ENCODE measurements around the gene SGK2.

Gene SGK2

GRCh38 chr20:43564993-43565757 is 6.3 kb downstream of the SGK2 start:
- no peak for DNase-seq
- H3K4me3 ChIP-seq (ENCODE audit: low read depth, low read length) = no peak overlapping the region
- H3K27me3 ChIP-seq (replicated peaks) = no peaks in the 10 kb centered on the region
- H3K27ac ChIP-seq = no peak overlapping the region
- H3K36me3 ChIP-seq (replicated peaks) = no peaks in the 10 kb centered on the region
- in situ Hi-C loops (cut with HindIII; ENCODE audit: low pct_ligation_motif_present, low sequenced_read_pairs) = no loop called here
- TF ChIP-seq, protein P1, sequence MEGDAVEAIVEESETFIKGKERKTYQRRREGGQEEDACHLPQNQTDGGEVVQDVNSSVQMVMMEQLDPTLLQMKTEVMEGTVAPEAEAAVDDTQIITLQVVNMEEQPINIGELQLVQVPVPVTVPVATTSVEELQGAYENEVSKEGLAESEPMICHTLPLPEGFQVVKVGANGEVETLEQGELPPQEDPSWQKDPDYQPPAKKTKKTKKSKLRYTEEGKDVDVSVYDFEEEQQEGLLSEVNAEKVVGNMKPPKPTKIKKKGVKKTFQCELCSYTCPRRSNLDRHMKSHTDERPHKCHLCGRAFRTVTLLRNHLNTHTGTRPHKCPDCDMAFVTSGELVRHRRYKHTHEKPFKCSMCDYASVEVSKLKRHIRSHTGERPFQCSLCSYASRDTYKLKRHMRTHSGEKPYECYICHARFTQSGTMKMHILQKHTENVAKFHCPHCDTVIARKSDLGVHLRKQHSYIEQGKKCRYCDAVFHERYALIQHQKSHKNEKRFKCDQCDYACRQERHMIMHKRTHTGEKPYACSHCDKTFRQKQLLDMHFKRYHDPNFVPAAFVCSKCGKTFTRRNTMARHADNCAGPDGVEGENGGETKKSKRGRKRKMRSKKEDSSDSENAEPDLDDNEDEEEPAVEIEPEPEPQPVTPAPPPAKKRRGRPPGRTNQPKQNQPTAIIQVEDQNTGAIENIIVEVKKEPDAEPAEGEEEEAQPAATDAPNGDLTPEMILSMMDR (IDR thresholded peaks at IDR 0.05; ENCODE audit: low read depth, low read length, missing control alignments) = no peak

DNA sequence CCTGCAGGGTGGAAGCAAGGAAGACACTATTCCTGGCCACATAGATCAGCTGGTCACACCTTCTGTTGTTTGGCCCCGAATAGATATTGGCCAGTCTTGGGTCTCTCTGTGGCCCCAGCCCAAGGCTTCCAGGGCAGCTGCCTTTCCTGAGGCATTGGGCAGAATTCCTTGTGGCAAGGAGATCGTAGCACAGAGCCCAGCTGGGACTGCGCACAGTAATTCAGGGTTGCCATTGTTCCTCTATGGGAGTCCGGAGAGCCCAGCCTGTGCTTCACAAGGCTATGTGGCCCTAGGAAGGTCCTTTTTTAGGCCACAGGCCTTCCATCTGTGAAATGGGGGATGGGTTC is 6.9 kb downstream of the SGK2 start:
- in situ Hi-C loops (cut with HindIII; ENCODE audit: low pct_ligation_motif_present, low sequenced_read_pairs) = no loop called here
- Histone ChIP-seq H3K4me3 (ENCODE audit: low read depth, low read length) (no peak overlapping the region), H3K27me3 (replicated peaks) (no peaks in the 10 kb centered on the region), H3K27ac (no peak overlapping the region), H3K36me3 (replicated peaks) (no peaks in the 10 kb centered on the region)
- TF ChIP-seq, protein P1 (IDR thresholded peaks at IDR 0.05; ENCODE audit: low read depth, low read length, missing control alignments) = no peak
- no peak for DNase-seq

DNA sequence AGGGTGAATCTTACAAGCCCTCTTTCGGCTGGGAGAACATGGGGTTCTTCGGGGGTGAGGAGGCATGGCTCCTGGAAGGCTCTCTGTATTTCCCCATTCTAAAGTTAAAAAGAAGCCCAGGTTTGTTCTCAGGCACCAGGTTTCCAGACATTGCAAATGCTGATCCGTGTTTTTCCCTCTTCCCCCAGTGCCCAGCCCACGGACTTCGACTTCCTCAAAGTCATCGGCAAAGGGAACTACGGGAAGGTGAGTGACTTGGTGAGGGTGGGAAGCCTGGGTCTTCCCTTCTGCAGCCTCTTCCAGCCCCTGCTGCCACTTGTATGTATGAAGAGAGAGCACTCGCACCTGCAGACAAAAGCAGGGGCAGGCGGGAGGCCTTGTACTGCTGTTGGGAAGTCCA is 8.7 kb downstream of the SGK2 start:
- DNase-seq = no peak
- Histone ChIP-seq H3K27me3 (replicated peaks) (no peaks in the 10 kb centered on the region), H3K4me3 (ENCODE audit: low read depth, low read length) (no peak overlapping the region), H3K36me3 (replicated peaks) (no peaks in the 10 kb centered on the region), H3K27ac (no peak overlapping the region)
- TF ChIP-seq, protein P1 (IDR thresholded peaks at IDR 0.05; ENCODE audit: low read depth, low read length, missing control alignments) = no peak
- in situ Hi-C loops (cut with HindIII; ENCODE audit: low pct_ligation_motif_present, low sequenced_read_pairs) = no loop called here

- Histone ChIP-seq H3K27me3 (replicated peaks) (no peaks in the 10 kb centered on the region), H3K27ac (no peak overlapping the region), H3K4me3 (ENCODE audit: low read depth, low read length) (no peak overlapping the region), H3K36me3 (replicated peaks) (no peaks in the 10 kb centered on the region)
- TF ChIP-seq, protein P1 (IDR thresholded peaks at IDR 0.05; ENCODE audit: low read depth, low read length, missing control alignments) = no peak
- DNase-seq = no peak
- in situ Hi-C loops (cut with HindIII; ENCODE audit: low pct_ligation_motif_present, low sequenced_read_pairs) = no loop called here
These were observed 9.9 kb downstream of the SGK2 start for GRCh38 chr20:43568706-43569105.

DNA sequence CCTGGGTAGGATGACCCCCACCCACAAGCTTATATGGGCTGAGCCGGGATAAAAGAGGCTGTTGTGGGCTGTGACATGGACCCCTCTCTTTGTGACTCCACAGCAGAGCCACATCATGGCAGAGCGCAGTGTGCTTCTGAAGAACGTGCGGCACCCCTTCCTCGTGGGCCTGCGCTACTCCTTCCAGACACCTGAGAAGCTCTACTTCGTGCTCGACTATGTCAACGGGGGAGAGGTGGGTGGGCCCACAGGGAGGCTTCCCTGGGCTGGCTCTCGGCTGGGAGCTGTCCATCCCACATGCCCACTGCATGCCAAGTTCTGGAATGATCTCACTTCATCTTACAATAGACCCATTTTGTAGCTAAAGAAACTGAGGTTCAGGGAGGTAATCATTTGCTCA is 10.5 kb downstream of the SGK2 start:
- no peak overlapping the region for H3K4me3 ChIP-seq (ENCODE audit: low read depth, low read length)
- H3K36me3 ChIP-seq (replicated peaks) = no peaks in the 10 kb centered on the region
- TF ChIP-seq, protein P1 (IDR thresholded peaks at IDR 0.05; ENCODE audit: low read depth, low read length, missing control alignments) = no peak
- no peak for DNase-seq
- no peak overlapping the region for H3K27ac ChIP-seq
- in situ Hi-C loops (cut with HindIII; ENCODE audit: low pct_ligation_motif_present, low sequenced_read_pairs) = no loop called here
- H3K27me3 ChIP-seq (replicated peaks) = no peaks in the 10 kb centered on the region

- in situ Hi-C loops (cut with HindIII; ENCODE audit: low pct_ligation_motif_present, low sequenced_read_pairs) = no loop called here
- H3K27me3 ChIP-seq (replicated peaks) = no peaks in the 10 kb centered on the region
These were observed 11.7 kb downstream of the SGK2 start for GRCh38 chr20:43570496-43570895.

More at GRCh38 chr20:43570496-43570895, 11.7 kb downstream of the SGK2 start:
- DNase-seq = no peak
- Histone ChIP-seq H3K27ac (no peak overlapping the region), H3K36me3 (replicated peaks) (no peaks in the 10 kb centered on the region), H3K4me3 (ENCODE audit: low read depth, low read length) (no peak overlapping the region)
- TF ChIP-seq, protein P1 (IDR thresholded peaks at IDR 0.05; ENCODE audit: low read depth, low read length, missing control alignments) = no peak
